K562 (cell line): ENCODE results near the gene BRCA1. TPM values are rescaled to one million over a fixed set of nuclear protein-coding genes. Genes with fewer than 3 reads are reported as not detected.

Experiments used
- ATAC-seq: fragments of 200-7000 bp; cut with Tn5 transposase; 3 replicates; pipeline ENCODE4 v1.9.1; 2020; ENCODE audit warnings: moderate library complexity
- BruUV-seq: library from RNA; stranded (reverse); fragments of 400-500 nt; replicated peaks from 2 replicates; lab custom pipeline; 2021; lab: Mats Ljungman, UMichigan
- CTCF ChIA-PET: fragments of 300-600 bp; formaldehyde crosslinking; extraction: SDS; loops from one replicate; lab custom pipeline; 2021; ENCODE audit warnings: low intra/inter-chr PET ratio; lab: Yijun Ruan, JAX
- POLR2A ChIA-PET: fragments of 300-600, 350-650 bp; sonication (Branson Sonifier 250); formaldehyde crosslinking; extraction: SDS; loops from one replicate; lab custom pipeline; 2021; ENCODE audit warnings: antibody characterized with exemption, inconsistent platforms; lab: Yijun Ruan, JAX
- DNase-seq, 4 experiments: peaks; one replicate each; pipeline versions ENCODE4 v3.0.0 to v3.0.0-alpha.2; 2011 to 2018; ENCODE audit warnings: low spot score in 3 of 4, mixed read lengths in 3 of 4; ENCODE audit errors: extremely low read depth in 1 of 4
- FAIRE-seq: peaks from 2 replicates; lab custom pipeline; 2011; peaks lifted over from hg19 to GRCh38; lab: Jason Lieb, UNC
- H2AFZ ChIP-seq: 2 replicates; pipeline ENCODE4 v1.6.0; 2011; ENCODE audit warnings: low read depth, low read length, control low read depth, inconsistent platforms
- H3K27ac ChIP-seq: fragments of 200-600 bp; 3 replicates; pipeline ENCODE4 v1.8.0; 2011; ENCODE audit warnings: low read depth, mild to moderate bottlenecking, control low read depth, inconsistent platforms, low read length, moderate library complexity, mixed read lengths; ENCODE audit errors: extremely low read depth
- H3K27me3 ChIP-seq, 2 experiments: fragments of 300-600 bp in 1 of 2; 2 replicates in 1 of 2; 3 replicates in 1 of 2; pipeline versions ENCODE4 v1.6.0 to v1.8.0; 2011; ENCODE audit warnings: inconsistent platforms in 2 of 2, low read length in 2 of 2, mild to moderate bottlenecking in 1 of 2, mixed read lengths in 1 of 2, moderate library complexity in 1 of 2; ENCODE audit not compliant: control insufficient read depth in 2 of 2, insufficient read depth in 2 of 2
- H3K36me3 ChIP-seq: fragments of 300-600 bp; 3 replicates; pipeline ENCODE4 v1.8.0; 2011; ENCODE audit warnings: mild to moderate bottlenecking, low read length, inconsistent platforms; ENCODE audit not compliant: control insufficient read depth, insufficient read depth
- H3K4me1 ChIP-seq, 2 experiments: fragments of 200-600 bp in 1 of 2; replicated peaks in 1 of 2; 2 replicates in 1 of 2; 3 replicates in 1 of 2; pipeline versions ENCODE4 v1.5.1 to v1.8.0; 2011; ENCODE audit warnings: inconsistent platforms in 2 of 2, low read length in 2 of 2, mild to moderate bottlenecking in 1 of 2, mixed read lengths in 1 of 2, moderate library complexity in 1 of 2; ENCODE audit not compliant: control insufficient read depth in 2 of 2, insufficient read depth in 2 of 2
- H3K4me2 ChIP-seq: 2 replicates; pipeline ENCODE4 v1.6.1; 2011; ENCODE audit warnings: low read length, control low read depth, inconsistent platforms, mixed read lengths; ENCODE audit not compliant: insufficient read depth
- H3K4me3 ChIP-seq: fragments of 200-600 bp; sonication (generic), shearing (Covaris generic); 2 replicates; pipeline ENCODE4 v1.5.1; 2016; ENCODE audit warnings: control low read depth, inconsistent platforms
- H3K79me2 ChIP-seq: fragments of 200-600 bp; 3 replicates; pipeline ENCODE4 v1.8.0; 2011; ENCODE audit warnings: low read length, inconsistent platforms; ENCODE audit not compliant: control insufficient read depth, insufficient read depth
- H3K9ac ChIP-seq, 2 experiments: 2 replicates each; pipeline versions ENCODE4 v1.6.0 to v1.6.1; 2011; ENCODE audit warnings: low read depth in 2 of 2, low read length in 2 of 2, control low read depth in 1 of 2, inconsistent platforms in 1 of 2, mild to moderate bottlenecking in 1 of 2, mixed read lengths in 1 of 2; ENCODE audit not compliant: insufficient read depth in 1 of 2
- H3K9me1 ChIP-seq: one replicate; pipeline ENCODE4 v1.6.0; 2011; ENCODE audit warnings: inconsistent platforms, mild to moderate bottlenecking, low read length, moderate library complexity; ENCODE audit not compliant: control insufficient read depth, insufficient read depth
- H3K9me3 ChIP-seq: replicated peaks from 2 replicates; pipeline ENCODE4 v1.5.1; 2011; ENCODE audit warnings: low read depth, low read length, inconsistent platforms; ENCODE audit not compliant: control insufficient read depth, insufficient read depth
- H4K20me1 ChIP-seq: replicated peaks from 2 replicates; pipeline ENCODE4 v1.6.1; 2011; ENCODE audit warnings: low read length, inconsistent platforms, mixed read lengths; ENCODE audit not compliant: control insufficient read depth, insufficient read depth
- CBFB ChIP-seq: sonication (generic); formaldehyde crosslinking; IDR thresholded peaks from 2 replicates; pipeline ENCODE4 v1.4.0; 2020; ENCODE audit warnings: mild to moderate bottlenecking, missing genetic modification reagents
- CBX1 ChIP-seq: sonication (generic); IDR thresholded peaks from 2 replicates; pipeline ENCODE4 v1.6.1; 2016; ENCODE audit warnings: antibody characterized with exemption, low read depth, mild to moderate bottlenecking
- CXXC5 ChIP-seq: fragments of 250-450 bp; sonication (Bioruptor Pico); IDR thresholded peaks from 2 replicates; pipeline ENCODE4 v1.8.0; 2022; ENCODE audit warnings: inconsistent platforms, mild to moderate bottlenecking, moderate library complexity
- ELF4 ChIP-seq: fragments of 450-650 bp; formaldehyde crosslinking; IDR thresholded peaks from 2 replicates; pipeline ENCODE4 v1.4.0; 2022; ENCODE audit warnings: missing genetic modification characterization
- FOXA1 ChIP-seq: fragments of 450-650 bp; IDR thresholded peaks from 2 replicates; pipeline ENCODE4 v1.6.1; 2016; ENCODE audit warnings: mild to moderate bottlenecking, borderline replicate concordance
- FOXJ3 ChIP-seq: sonication (generic); formaldehyde crosslinking; IDR thresholded peaks from 2 replicates; pipeline ENCODE4 v1.4.0; 2020; ENCODE audit warnings: mild to moderate bottlenecking, missing genetic modification reagents
- HMG20B ChIP-seq: fragments of 250-450 bp; sonication (Bioruptor Pico); IDR thresholded peaks from 2 replicates; pipeline ENCODE4 v1.5.0; 2021; ENCODE audit warnings: mild to moderate bottlenecking
- MECOM ChIP-seq: fragments of 250-450 bp; sonication (Bioruptor Pico); IDR thresholded peaks from 2 replicates; pipeline ENCODE4 v1.8.0; 2022; ENCODE audit warnings: inconsistent platforms
- NEUROD1 ChIP-seq: fragments of 150-350 bp; IDR thresholded peaks from 2 replicates; pipeline ENCODE4 v1.6.1; 2014; ENCODE audit warnings: borderline replicate concordance, low read length, low read depth; ENCODE audit not compliant: partially characterized antibody
- PHTF2 ChIP-seq: fragments of 250-450 bp; sonication (Bioruptor Pico); IDR thresholded peaks from 2 replicates; pipeline ENCODE4 v1.5.0; 2021; ENCODE audit warnings: mild to moderate bottlenecking
- SIN3B ChIP-seq: fragments of 450-650 bp; IDR thresholded peaks from 2 replicates; pipeline ENCODE4 v1.6.1; 2017; ENCODE audit warnings: low read depth, mild to moderate bottlenecking, moderate library complexity
- ZNF282 ChIP-seq: sonication (generic); formaldehyde crosslinking; IDR thresholded peaks from 2 replicates; pipeline ENCODE4 v1.8.1; 2023; ENCODE audit warnings: missing genetic modification reagents
- ZNF354B ChIP-seq: fragments of 250-450 bp; sonication (Bioruptor Pico); IDR thresholded peaks from 2 replicates; pipeline ENCODE4 v1.4.0; 2020
- ZNF77 ChIP-seq: fragments of 250-450 bp; sonication (Bioruptor Pico); IDR thresholded peaks from 2 replicates; pipeline ENCODE4 v1.5.0; 2020
- whole genome bisulfite sequencing: fragments of 100-300 bp; shearing (Covaris generic); methylation state at CpG from one replicate; pipeline ENCODE4 v1.1.6; 2016; ENCODE audit warnings: low coverage, mixed read lengths; ENCODE audit not compliant: insufficient coverage; ENCODE audit errors: missing lambda C conversion rate; 5-methylcytosine and 5-hydroxymethylcytosine counted together
- in situ Hi-C: fragments of 300-500 bp; cut with MboI; formaldehyde crosslinking; loops from 4 replicates; pipeline ENCODE4 v1.15.0; 2018; ENCODE audit warnings: inconsistent platforms, mixed read lengths
- intact Hi-C: fragments of 100-400 bp; cut with micrococcal nuclease; formaldehyde crosslinking; loops from 2 replicates; pipeline ENCODE4 v1.14.2; 2022
- polyA plus RNA-seq, 8 experiments: library from polyadenylated mRNA; depleted of rRNA in 4 of 8; stranded (reverse) in 5 of 8; unstranded in 3 of 8; fragments of >200 nt; fragmentation: Nextera tagmentation in 2 of 8; fragmentation: Illumina TruSeq in 1 of 8; extraction: Ambion mirVana in 2 of 8; extraction: Trizol in 1 of 8; gene quantifications; 2 replicates each; pipeline versions ENCODE4 v1.2.1 to v1.2.3, GENCODE V29; 2011 to 2014; ENCODE audit warnings: inconsistent platforms in 1 of 8, missing spikeins in 1 of 8
- total RNA-seq, 7 experiments: library from RNA; depleted of rRNA in 6 of 7; stranded (reverse); fragments of >200 nt in 6 of 7; fragmentation: Illumina TruSeq in 2 of 7; extraction: Trizol in 2 of 7; gene quantifications; 2 replicates each; pipeline versions ENCODE4 v1.2.1 to v1.2.3, GENCODE V29; 2011 to 2021; ENCODE audit warnings: low replicate concordance in 1 of 7
- TF ChIP-seq, protein P1 (sequence below): fragments of 250-450 bp; sonication (Bioruptor Pico); IDR thresholded peaks from 2 replicates; pipeline ENCODE4 v1.4.0; 2020; ENCODE audit warnings: borderline replicate concordance
- TF ChIP-seq, protein P2 (sequence below), 2 experiments: fragments of 450-650 bp; IDR thresholded peaks; 2 replicates each; pipeline ENCODE4 v1.6.1; 2016
- TF ChIP-seq, protein P3 (sequence below): fragments of 250-450 bp; sonication (Bioruptor Pico); IDR thresholded peaks from 2 replicates; pipeline ENCODE4 v1.6.1; 2021; ENCODE audit warnings: mild to moderate bottlenecking
- TF ChIP-seq, protein P4 (sequence below): fragments of 450-650 bp; IDR thresholded peaks from 2 replicates; pipeline ENCODE4 v1.6.1; 2014; ENCODE audit warnings: low read depth, mild to moderate bottlenecking, moderate library complexity, borderline replicate concordance

The BRCA1 gene
- total and polyA plus RNA-seq, 9 of the 15 experiments (the other 6 are each of a cell fraction or from before 2014, with no cell fraction given), result 25.9 to 95.3 (median 62.3) TPM

DNA sequence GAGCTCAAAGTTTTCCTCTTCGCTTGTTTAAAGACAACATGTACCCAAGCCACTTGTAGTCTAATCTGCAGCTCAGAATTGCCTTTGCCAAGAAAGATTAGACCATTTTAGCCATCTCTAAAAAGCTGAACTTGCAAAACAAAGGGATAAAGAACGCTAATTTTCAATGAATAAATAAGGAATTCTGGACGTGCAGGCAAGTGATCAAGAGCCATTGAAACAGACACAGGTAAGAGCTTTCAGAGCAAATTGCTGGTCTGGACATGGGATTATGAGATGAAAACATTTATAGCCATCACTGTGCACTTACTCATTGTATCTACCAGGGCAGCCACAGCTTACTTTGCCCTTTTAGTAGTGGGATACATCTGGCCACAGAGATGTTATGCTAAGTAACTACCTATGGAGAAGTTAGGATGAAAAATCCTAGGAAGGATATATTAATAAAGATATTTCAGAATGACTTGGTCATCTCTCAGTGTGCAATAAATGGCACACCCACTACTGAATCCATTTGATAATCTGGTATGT, 55.7 kb downstream of the BRCA1 start:
- Histone ChIP-seq H3K4me1 (no peaks in the 10 kb centered on the region), H2AFZ (no peak overlapping the region), H3K9me3 (no peaks in the 10 kb centered on the region), H3K79me2 (no peaks in the 10 kb centered on the region), H3K4me2 (no peak overlapping the region), H3K27me3 (no peaks in the 10 kb centered on the region), H3K36me3 (peaks cover 69% of the 10 kb centered on the region), H3K9ac (no peak overlapping the region), H3K4me3 (no peak overlapping the region), H3K9me1 (no peaks in the 10 kb centered on the region), H4K20me1 (no peaks in the 10 kb centered on the region), H3K27ac (no peak overlapping the region)
- ATAC-seq, result no peak
- DNase-seq, result no peak
- CTCF ChIA-PET, result no interaction called here
- BruUV-seq, result no TSS peak
- intact Hi-C loops (no loop called here), in situ Hi-C loops (no loop called here)
- 94% methylated on average over 3 of the region's 3 CpGs for WGBS
- FAIRE-seq, result no peak
- POLR2A ChIA-PET, result interaction anchor here (0.8 to 1.7 kb wide), 6 partner anchors 9 to 319 kb away, joined by 3 to 6 read pairs (median 4); no protein-coding TSS in a partner anchor
- TF ChIP-seq, protein P1, sequence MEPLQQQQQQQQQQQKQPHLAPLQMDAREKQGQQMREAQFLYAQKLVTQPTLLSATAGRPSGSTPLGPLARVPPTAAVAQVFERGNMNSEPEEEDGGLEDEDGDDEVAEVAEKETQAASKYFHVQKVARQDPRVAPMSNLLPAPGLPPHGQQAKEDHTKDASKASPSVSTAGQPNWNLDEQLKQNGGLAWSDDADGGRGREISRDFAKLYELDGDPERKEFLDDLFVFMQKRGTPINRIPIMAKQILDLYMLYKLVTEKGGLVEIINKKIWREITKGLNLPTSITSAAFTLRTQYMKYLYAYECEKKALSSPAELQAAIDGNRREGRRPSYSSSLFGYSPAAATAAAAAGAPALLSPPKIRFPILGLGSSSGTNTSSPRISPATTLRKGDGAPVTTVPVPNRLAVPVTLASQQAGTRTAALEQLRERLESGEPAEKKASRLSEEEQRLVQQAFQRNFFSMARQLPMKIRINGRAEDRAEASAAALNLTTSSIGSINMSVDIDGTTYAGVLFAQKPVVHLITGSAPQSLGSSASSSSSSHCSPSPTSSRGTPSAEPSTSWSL (CRISPR knock-in tag), result no peak
- no peak for TF ChIP-seq ZNF77 (CRISPR knock-in tag)
- TF ChIP-seq, protein P2, sequence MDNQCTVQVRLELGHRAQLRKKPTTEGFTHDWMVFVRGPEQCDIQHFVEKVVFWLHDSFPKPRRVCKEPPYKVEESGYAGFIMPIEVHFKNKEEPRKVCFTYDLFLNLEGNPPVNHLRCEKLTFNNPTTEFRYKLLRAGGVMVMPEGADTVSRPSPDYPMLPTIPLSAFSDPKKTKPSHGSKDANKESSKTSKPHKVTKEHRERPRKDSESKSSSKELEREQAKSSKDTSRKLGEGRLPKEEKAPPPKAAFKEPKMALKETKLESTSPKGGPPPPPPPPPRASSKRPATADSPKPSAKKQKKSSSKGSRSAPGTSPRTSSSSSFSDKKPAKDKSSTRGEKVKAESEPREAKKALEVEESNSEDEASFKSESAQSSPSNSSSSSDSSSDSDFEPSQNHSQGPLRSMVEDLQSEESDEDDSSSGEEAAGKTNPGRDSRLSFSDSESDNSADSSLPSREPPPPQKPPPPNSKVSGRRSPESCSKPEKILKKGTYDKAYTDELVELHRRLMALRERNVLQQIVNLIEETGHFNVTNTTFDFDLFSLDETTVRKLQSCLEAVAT (IDR thresholded peaks at IDR 0.05), result no peak
- no peak for TF ChIP-seq CBX1
- no peak for TF ChIP-seq ZNF282 (CRISPR knock-in tag)
- TF ChIP-seq, protein P3, sequence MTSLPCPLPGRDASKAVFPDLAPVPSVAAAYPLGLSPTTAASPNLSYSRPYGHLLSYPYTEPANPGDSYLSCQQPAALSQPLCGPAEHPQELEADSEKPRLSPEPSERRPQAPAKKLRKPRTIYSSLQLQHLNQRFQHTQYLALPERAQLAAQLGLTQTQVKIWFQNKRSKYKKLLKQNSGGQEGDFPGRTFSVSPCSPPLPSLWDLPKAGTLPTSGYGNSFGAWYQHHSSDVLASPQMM (CRISPR knock-in tag), result no peak
- no peak for TF ChIP-seq FOXA1
- TF ChIP-seq PHTF2, result no peak
- TF ChIP-seq SIN3B, result no peak
- TF ChIP-seq FOXJ3 (CRISPR knock-in tag), result no peak
- no peak for TF ChIP-seq CBFB (CRISPR knock-in tag)
- no peak for TF ChIP-seq NEUROD1
- TF ChIP-seq, protein P4, sequence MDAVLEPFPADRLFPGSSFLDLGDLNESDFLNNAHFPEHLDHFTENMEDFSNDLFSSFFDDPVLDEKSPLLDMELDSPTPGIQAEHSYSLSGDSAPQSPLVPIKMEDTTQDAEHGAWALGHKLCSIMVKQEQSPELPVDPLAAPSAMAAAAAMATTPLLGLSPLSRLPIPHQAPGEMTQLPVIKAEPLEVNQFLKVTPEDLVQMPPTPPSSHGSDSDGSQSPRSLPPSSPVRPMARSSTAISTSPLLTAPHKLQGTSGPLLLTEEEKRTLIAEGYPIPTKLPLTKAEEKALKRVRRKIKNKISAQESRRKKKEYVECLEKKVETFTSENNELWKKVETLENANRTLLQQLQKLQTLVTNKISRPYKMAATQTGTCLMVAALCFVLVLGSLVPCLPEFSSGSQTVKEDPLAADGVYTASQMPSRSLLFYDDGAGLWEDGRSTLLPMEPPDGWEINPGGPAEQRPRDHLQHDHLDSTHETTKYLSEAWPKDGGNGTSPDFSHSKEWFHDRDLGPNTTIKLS, result no peak
- TF ChIP-seq ZNF354B (CRISPR knock-in tag), result no peak
- TF ChIP-seq MECOM (CRISPR knock-in tag), result no peak
- TF ChIP-seq HMG20B (CRISPR knock-in tag), result no peak
- TF ChIP-seq CXXC5 (CRISPR knock-in tag), result no peak
- TF ChIP-seq ELF4 (CRISPR knock-in tag), result no peak
